Left cardiac atrium (tissue), 4 donors: ENCODE data around the gene NEDD4. TPM values are rescaled to one million over a fixed set of nuclear protein-coding genes. Genes with fewer than 3 reads are reported as not detected.
"Not testable (repeated sequence)": the region's sequence is repeated elsewhere in the genome, so short reads cannot be mapped to it uniquely, and the experiment has no call there.

Source experiments
- ATAC-seq, 2 donors: fragments of 200-7000 bp; cut with Tn5 transposase; one replicate each; pipeline ENCODE4 v1.9.1; 2020; ENCODE audit warnings: mild to moderate bottlenecking in 2 of 2, moderate library complexity in 2 of 2
- DNase-seq: peaks from one replicate; pipeline ENCODE4 v3.0.0-alpha.2; 2020
- intact Hi-C, 2 donors: fragments of 100-400 bp; cut with DNase I; formaldehyde crosslinking; loops; one replicate each; pipeline versions ENCODE4 v1.14.1 to v1.15.1; 2022 to 2023
- total RNA-seq, 2 donors: library from RNA; stranded (reverse); fragmentation: NEBNext Ultra II Directional; extraction: Animal tissue kit (Norgen Biotek cat#: 25700); gene quantifications; one replicate each; pipeline ENCODE4 v1.2.1, GENCODE V29; 2021
- donor health status: DM: no; HTN: yes; CAD: no.
- donor health status: DM: no; HTN: yes; CAD: no; lungs with severe emphysema.
- donor health status: DM: yes; HTN: yes; CAD: no.
- donor health status: Dilated cardiomyopathy.

The NEDD4 gene
- total RNA-seq, 2 donors from 2014 or later = 9.7 to 10.5 TPM

DNA sequence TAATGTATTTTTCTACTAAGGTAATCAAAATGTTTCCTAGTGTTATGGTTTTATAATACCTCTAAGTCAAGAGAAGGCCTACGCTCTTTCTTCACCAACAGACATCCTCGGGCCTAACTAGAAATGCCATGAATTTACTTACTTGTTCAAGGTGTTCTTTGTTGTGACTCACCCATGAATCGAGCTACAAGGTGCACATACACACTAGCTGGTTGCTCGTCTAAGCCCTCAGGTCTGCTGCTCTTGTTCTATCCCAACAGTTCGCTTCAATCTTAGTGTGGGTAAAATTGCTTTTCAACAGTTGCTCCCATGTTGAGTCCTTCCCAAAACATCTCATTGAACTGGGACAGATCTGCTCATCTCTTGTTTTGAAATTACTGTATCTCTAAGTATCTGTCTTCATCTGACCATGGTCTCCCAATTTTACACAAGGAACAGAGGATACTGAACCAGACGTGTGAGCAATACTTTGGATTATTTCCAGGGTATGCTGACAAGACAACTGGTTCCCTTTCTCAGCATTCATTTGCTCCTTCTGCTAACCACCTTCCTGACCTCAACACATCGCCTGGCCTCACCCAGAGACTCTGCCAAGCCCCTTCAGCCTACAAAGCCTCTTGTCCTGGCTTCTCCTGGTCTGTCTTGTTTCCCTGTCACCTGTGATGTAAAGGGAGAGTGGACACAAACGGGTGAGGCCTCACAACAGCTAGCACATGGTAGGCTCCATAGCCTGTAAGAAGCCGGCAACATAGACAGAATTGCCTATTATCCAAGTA, 84.2 kb downstream of the NEDD4 start:
- intact Hi-C loops = no loop called here
- no peak for ATAC-seq
- no peak for DNase-seq

DNA sequence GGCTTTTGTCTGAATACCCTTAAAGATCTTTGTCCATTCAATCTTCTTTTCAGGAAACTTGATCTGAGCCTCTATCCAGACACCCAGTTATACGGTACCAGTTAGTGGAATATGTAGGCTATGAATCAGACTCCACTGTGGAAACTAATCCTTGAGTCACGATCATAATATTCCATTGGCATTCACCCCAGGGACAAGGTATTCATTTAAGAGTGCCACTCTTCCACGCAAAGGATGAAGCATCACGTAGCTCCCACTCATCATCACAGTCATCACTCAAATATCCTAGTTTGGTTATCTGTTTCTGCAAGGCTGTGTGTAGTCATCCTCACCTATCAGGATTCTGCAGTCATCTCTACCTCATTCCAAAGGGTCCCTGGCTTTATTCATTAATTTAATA, 85.6 kb downstream of the NEDD4 start:
- ATAC-seq = peak in 1 of 2 donors; percentile 92
- DNase-seq = no peak
- intact Hi-C loops = no loop called here

DNA sequence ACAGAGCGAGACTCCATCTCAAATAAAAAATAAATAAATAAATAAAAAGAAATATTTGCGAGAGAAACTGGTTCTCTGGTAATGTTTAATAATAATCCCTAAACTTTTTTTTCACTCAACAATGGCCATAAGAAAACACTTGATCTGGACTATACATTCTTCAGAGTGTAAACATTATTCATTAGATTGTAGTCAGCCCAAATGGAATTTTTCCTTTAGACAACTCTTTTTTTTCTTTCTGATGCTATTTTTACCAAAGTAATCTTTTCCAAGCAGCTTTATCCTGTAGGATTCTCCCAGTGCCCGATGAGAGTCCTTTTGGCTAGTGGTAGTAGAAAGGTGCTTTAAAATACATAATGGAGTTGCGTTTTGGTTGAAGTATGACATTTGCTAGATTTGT, 90.4 kb downstream of the NEDD4 start:
- intact Hi-C loops = no loop called here
- no peak for DNase-seq
- no peak for ATAC-seq

DNA sequence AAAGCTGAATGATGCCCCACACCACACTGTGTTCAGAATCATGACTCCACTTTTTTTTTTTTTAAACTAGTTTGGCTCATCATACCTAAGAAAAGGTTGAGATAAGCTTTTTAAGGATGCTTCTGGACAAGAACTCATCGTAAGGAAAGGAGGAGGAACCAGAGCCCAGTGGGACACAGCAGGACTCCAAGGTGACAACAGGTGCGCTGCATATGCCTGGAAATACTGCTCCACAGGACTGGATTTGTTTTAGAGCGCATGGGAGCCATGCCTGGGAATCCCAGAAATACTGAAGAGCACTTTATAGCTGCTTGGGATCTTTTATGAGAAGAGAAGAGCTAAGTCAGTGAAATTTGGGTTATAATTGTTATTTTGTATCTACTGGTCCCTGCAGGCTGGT, 93.4 kb downstream of the NEDD4 start:
- intact Hi-C loops = no loop called here
- DNase-seq (no peak), ATAC-seq (no peak)

DNA sequence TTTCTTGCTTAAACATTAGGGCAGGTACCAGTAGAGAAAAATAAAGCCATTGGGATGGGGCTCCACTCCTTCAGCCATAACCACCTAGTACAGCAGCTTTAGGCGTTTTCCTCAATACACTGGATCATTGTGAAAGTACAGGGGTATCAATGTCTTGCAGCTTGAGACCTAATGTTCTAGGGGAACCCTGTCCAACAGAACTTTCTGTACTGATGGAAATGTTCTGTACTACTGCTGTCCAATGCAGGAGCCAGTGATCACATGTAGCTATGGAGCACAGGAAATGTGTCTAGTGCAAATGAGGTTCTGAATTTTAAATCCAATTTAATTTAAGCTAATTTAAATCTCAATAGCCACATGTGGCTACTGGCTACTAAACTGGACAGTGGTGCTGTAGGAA, 93.9 kb downstream of the NEDD4 start:
- no peak for ATAC-seq
- intact Hi-C loops = no loop called here
- no peak for DNase-seq

DNA sequence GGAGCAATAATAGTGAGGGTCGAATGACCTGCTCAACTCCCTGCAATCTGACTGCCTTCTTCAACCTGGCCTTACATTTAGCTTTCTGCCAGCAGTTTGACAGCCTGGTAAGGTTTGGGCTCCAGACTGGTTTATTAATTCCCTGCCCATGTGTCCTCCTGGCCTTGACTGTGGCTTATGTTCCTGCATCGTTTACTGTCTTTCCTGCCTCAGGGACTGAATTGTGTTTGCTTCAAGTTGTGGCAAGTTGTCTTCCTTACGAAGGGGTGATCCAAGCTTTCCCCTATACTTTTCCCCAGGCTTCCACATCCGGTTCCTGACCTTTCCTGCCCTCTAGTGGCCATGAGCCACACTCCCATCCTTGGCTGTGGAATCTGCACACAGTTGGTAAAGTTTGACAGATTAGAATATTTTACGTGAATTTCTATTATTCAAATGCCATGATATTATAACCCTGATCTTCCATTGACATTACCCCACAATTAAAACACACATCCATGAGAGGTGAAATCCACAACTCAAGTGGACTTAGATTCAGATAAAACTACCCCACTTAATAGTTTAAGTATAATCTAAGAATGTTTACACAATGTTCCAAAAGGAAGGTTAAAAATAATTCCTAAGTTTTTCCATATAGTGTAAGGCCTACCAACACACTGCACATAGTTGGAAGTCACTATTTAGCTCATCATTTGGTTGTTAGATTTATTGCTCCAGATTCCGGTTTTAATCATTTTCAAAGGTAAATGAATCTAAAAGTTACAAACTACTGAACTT, 95.7 kb downstream of the NEDD4 start:
- intact Hi-C loops = no loop called here
- ATAC-seq = peak; percentile 71 to 79
- peak; percentile 43 for DNase-seq

DNA sequence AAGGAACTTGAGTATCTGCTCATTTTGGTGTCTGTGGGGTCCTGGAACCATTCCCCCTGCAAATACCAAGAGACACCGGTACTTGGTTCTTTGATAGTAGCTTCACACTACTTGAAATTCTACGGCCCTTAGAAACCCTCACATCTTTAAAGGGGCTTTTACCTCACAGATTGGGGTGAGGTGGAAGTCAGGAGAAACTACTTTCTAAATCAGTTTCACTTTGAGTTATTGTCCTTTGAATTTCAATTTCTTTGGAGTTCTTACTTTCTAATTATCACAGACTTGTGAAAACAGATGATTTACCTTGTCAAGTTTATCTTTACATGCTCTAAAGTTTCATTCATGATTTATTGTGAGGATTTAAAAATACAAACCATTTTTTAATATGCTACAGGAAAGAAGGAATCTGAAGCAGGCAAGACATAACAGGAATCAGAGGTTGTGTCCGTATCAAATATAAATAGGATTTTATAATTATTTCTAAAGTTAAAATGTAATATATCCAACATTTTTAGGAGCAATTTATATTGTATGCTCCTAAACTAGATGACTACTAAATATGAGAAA, 98.9 kb downstream of the NEDD4 start:
- no peak for ATAC-seq
- no peak for DNase-seq
- intact Hi-C loops = no loop called here

DNA sequence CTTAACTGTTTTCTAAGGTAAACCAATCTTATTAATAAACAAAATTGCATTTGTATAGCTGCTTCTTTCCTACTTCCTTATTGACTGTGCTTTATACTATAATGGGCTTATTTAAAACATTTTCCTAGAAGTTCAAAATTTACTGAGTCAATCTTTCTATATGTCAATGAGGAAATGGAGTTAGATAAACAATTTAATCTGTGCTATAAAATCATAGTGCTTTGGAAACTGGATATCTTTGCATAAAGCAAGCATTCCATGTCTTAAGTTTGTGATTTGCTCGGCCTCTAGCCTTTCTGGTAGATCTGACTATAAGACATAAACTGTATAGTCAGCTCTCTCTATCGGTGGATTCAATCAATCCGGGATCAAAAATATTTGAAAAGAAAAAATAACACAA, 99.6 kb downstream of the NEDD4 start:
- ATAC-seq (no peak), DNase-seq (no peak)
- intact Hi-C loops = no loop called here

DNA sequence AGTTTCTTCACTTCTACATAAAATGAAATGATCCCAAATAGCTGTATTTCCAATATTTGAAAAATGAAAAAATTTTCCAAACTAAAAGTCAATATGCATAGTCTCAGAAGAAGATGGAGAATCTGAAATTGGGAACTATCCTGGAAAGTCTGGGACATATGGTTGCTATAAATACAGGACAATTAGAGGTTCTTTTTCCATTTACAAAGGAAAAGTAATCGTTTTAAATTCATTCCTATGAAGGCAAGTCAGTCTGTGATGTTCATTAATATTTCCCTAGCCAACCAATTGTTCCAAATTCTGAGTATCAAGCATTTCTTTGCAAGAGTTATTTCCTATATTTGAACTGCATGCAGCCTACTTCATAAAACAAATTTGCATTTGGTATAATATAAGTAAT, 102.2 kb downstream of the NEDD4 start:
- ATAC-seq (no peak), DNase-seq (no peak)
- intact Hi-C loops = no loop called here

DNA sequence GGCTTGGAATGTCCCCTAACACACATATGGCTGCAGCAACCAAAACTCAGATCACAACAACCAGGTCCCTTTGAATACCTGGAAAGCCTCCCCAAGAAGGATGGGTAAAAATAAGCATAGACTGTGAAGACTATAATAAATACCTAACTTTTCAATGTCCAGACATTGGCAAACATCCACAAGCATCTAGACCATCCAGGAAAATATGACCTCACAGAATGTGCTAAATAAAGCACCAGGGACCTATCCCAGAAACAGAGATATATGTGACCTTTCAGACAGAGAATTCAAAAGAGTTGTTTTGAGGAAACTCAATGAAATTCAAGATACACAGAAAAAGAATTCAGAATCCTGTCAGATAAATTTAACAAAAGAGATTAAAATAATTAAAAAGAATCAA, 109.2 kb downstream of the NEDD4 start:
- intact Hi-C loops = no loop called here
- no peak for ATAC-seq
- no peak for DNase-seq

DNA sequence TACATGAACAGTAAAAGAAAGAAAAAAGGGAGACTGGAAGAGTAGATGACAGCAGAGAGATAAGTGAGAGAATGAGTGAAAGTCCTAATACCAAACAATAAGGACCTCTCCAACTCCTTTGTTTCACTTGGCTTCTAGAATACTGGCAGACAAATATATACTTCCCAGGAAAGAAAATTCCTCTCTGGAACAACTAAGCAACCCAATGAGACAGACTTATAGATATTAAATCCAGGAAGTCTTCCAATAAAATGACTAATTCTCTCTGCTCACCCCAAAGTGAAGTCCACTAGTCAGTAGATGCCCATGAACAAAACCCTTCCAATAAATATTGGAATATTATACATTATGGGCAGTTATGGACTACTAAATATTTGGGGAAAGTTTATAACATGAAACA, 114.2 kb downstream of the NEDD4 start:
- no peak for DNase-seq
- intact Hi-C loops = no loop called here
- ATAC-seq = peak in 1 of 2 donors; percentile 32

DNA sequence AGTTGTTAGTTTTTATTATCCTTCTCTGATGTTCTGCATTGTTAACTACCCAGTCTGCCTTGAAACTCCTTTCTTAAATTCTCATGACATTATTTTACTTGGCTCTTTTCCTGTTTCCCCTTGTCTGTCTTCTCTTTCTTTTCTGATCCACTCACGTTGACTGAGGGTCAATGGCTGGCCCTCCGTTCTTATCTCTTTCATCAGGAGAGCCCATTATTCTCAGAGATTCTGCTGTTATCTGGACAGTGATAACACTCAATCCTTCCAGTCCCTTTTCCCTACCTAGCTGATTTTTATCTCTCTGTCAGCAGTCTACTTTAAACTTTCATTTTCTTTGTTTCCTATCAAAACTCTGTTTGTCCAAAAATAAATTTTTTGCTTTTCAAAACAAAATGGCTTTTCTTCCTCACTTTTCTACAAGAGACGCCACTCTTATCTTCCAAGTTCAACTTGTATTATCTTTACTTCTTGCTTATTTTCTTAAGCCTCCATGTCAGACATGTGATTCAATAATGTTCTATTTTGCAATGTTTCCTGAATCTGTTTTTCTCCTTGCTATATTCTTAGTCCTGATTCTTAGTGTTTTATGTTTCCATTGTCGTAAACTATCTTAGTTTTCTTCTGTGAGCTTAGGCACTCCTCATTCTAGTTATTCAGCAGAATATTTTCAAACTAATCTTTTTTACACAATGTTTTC, 120.2 kb downstream of the NEDD4 start:
- intact Hi-C loops = no loop called here
- DNase-seq = no peak

DNA sequence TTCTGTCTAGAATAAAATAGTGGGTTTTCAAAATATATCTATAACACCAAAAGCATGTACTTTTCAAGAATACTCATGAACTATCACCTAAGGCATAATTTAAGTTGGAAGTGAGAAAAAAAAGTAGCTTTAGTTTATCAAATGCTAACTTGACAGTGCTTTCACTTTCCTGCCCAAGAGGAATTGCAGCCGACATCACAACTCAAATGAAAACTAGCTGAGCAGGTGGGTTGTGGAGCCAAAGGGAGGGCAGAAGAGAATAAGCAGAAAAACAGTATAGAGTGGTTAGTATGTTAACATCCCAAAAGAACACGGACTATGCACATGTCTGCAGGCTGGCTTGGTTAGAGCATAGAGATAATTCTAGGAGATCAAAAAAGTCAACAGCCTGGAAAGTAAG, 120.9 kb downstream of the NEDD4 start:
- DNase-seq (no peak), ATAC-seq (no peak)
- intact Hi-C loops = no loop called here

More for the DNA sequence above, 120.2 kb downstream of the NEDD4 start:
- no peak for ATAC-seq

DNA sequence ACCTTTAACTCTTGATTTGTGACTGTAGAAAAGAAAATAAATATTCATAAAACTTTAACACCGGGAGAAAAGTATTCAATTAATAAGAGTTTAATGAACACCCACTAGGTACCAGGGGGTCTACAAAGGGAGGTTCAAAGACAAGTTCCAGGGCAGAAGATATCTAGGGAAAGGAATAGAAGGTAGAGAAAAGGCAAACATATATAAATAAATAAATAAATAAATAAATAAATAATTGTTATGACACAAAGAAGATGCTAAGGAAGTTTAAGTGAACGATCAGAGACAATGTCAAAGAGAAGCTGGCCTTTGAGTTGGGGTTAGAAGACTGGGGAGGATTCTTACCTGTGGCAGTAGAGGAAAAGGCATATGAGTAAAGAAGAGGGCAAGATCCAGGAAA, 123.8 kb downstream of the NEDD4 start:
- intact Hi-C loops = no loop called here
- no peak for DNase-seq
- ATAC-seq = no peak

DNA sequence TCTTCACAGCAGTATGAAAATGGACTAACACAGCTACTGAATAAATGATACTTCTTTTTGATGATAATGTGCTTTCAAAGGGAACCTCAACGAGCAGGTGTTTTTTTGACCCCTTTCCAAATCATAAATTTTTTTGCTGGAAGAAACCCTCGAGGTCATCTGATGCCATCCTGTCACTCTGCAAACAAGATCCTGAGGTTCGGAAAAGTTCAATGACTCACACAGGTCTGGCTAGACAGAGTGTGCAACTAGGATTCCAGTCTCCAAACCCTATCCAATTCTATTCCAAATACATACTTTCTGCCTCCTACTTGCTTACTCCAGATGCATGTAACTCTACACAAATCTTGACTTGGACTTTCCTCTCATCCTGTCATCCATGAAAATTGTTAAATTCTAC, 124.7 kb downstream of the NEDD4 start:
- ATAC-seq = no peak
- intact Hi-C loops = no loop called here
- DNase-seq = no peak

DNA sequence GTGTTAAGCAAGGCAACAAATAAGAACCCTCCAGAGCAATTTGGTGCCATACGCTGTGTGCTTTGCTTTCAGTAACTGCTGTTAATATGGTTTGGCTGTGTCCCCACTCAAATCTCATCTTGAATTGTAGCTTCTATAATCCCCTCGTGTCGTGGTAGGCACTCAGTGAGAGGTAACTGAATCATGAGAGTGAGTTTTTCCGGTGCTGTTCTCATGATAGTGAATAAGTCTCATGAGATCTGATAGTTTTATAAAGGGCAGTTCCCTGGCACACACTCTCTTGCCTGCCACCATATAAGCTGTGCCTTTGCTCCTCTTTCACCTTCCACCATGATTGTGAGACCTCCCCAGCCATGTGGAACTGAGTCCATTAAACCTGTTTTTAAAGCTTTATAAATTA, 125.1 kb downstream of the NEDD4 start:
- intact Hi-C loops, DNase-seq, ATAC-seq: not testable (repeated sequence)

DNA sequence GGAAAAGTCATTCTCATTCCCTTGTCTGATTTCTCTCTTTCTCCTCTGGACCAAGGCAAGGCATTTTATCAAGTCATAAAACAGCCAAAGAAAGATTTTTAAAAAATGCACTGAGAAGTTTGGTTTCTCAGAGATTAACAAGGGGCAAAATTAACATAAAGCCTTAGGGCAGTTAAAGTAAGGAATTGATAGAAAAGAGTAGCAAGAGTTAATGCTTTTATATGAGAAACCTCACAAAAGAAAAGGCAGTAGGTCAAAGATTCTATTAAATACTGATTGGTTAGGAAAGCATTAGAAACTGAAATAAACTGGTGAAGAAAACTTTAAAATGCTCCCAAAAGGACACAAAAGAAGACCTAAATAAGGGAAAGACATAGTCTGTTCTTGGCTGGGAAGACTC, 129.5 kb downstream of the NEDD4 start:
- ATAC-seq (no peak), DNase-seq (no peak)
- intact Hi-C loops = no loop called here

DNA sequence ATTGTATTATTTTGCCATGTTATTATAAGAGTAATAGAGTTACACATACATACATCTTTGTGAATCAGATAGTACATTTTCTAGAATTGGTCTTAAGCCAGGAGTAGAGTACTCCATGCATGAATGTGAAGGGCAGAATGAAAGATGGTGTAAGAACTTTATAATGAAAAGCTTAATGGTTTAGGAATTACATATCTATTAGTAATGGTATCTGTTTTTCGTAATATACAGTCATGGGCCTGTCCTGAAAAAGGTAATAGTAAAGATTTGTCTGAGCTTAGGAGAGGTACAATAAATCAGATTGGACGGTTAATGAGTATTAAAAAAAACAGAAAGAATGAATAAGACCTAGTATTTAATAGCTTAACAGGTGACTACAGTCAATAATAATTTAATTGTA, 132.3 kb downstream of the NEDD4 start:
- intact Hi-C loops = no loop called here
- no peak for ATAC-seq

DNA sequence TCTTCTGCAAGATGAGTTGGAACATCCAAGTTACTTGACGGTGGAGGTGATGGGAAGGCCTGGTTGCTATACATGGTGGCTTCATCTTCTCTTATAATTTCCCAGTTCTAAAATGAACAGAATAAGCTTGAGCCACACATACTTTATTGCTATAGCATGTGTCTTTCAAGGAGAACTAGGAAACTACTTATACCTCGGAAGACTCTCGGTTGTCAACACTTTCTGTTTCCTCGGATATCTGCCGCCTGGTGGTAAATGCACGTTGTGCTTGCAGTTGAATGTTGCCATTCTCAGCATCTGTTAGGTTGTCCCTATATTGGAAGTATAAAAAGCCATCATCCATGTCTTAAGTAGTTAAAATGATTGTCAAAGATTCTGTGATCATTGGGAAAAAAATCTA, 132.9 kb downstream of the NEDD4 start:
- no peak for ATAC-seq
- no peak for DNase-seq
- intact Hi-C loops = no loop called here

More for the DNA sequence above, 132.3 kb downstream of the NEDD4 start:
- no peak for DNase-seq

DNA sequence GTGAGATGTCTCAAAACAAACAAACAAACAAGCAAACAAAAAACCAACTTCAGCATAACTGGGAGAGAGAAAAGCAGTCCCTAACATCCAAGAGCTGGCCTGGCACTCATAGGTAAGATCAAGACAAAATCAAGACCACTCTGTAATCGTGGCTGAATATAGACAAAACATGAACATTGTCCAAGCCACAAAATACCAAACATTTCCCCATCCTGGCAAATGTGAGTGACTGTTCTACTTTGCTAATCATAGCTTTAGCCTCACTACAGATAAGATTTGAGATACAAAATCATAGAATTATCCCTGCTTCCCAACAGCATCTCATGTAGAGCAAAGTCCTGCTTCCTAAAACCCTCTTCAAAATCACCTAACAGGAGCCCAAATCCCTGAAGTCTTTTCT, 133.7 kb downstream of the NEDD4 start:
- no peak for DNase-seq
- ATAC-seq = no peak
- intact Hi-C loops = no loop called here
